Activated naive CD4-positive, alpha-beta T cell treated with anti-CD3 and anti-CD28 coated beads, Interleukin-2, amount 10 ng/mL, durations not matched to agents 7 days and 5 days (primary cell): ENCODE measurements around the gene EPM2A.

Source experiments
- CTCF ChIA-PET: fragments of 350-600 bp; sonication (Branson Sonifier 250); formaldehyde crosslinking; loops from one replicate; lab custom pipeline; 2021; ENCODE audit warnings: antibody characterized with exemption; lab: Charles Lee
- DNase-seq: peaks from one replicate; pipeline ENCODE4 v3.0.0-alpha.2; 2020
- H3K27ac Mint-ChIP-seq: one replicate; pipeline ENCODE4 v1.8.0; 2021; ENCODE audit warnings: mild to moderate bottlenecking, moderate library complexity, mixed read lengths
- H3K27me3 Mint-ChIP-seq: one replicate; pipeline ENCODE4 v1.8.0; 2021; ENCODE audit warnings: mild to moderate bottlenecking, mixed read lengths
- H3K36me3 Mint-ChIP-seq: one replicate; pipeline ENCODE4 v1.8.0; 2021; ENCODE audit warnings: mixed read lengths
- H3K4me1 Mint-ChIP-seq: one replicate; pipeline ENCODE4 v1.8.0; 2021; ENCODE audit warnings: mixed read lengths
- H3K4me3 Mint-ChIP-seq: one replicate; pipeline ENCODE4 v1.8.0; 2021; ENCODE audit warnings: mild to moderate bottlenecking, moderate library complexity, mixed read lengths
- H3K9me3 Mint-ChIP-seq: one replicate; pipeline ENCODE4 v1.8.0; 2021; ENCODE audit warnings: mixed read lengths

EPM2A gene

DNA sequence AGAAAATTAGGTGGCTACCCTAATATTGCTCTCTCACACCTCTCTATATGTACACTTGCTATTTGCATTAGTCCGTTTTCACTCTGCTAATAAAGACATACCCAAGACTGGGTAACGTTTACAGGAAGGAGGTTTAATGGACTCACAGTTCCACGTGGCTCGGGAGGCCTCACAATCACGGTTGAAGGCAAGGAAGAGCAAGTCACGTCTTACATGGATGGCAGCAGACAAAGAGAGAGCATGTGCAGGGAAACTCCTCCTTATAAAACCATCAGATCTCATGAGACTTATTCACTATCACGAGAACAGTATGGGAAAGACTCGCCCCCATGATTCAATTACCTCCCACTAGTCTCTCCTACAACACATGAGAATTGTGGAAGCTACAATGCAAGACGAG lies 53.4 kb downstream of the EPM2A start:
- DNase-seq: no peak
- Mint-ChIP-seq H3K9me3 (peaks cover 10% of the 10 kb centered on the region), H3K4me3 (no peak overlapping the region), H3K4me1 (no peaks in the 10 kb centered on the region), H3K36me3 (peaks cover 13% of the 10 kb centered on the region), H3K27me3 (no peaks in the 10 kb centered on the region), H3K27ac (no peak overlapping the region)
- CTCF ChIA-PET: interaction anchor here (0.6 kb wide), 1 partner anchor 48 kb away, joined by 3 read pairs; no protein-coding TSS in a partner anchor

DNA sequence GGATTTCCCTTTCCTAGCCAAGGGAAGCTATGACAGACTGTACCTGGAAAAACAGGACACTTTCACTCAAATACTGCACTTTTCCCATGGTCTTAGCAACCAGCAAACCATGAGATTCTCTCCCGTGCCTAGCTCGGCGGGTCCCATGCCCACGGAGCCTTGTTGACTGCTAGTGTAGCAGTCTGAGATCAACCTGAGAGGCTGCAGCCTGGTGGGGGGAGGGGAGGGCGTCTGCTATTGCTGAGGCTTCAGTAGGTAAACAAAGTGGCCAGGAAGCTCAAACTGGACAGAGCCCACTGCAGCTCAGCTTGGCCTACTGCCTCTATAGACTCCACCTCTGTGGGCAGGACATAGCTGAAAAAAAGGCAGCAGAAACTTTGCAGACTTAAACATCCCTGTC lies 61.8 kb downstream of the EPM2A start:
- no peak overlapping the region for H3K4me3 Mint-ChIP-seq
- no peak for DNase-seq
- no peaks in the 10 kb centered on the region for H3K27me3 Mint-ChIP-seq
- no peak overlapping the region for H3K27ac Mint-ChIP-seq
- CTCF ChIA-PET: no interaction called here
- no peaks in the 10 kb centered on the region for H3K4me1 Mint-ChIP-seq
- peaks cover 3% of the 10 kb centered on the region for H3K36me3 Mint-ChIP-seq
- no peaks in the 10 kb centered on the region for H3K9me3 Mint-ChIP-seq

DNA sequence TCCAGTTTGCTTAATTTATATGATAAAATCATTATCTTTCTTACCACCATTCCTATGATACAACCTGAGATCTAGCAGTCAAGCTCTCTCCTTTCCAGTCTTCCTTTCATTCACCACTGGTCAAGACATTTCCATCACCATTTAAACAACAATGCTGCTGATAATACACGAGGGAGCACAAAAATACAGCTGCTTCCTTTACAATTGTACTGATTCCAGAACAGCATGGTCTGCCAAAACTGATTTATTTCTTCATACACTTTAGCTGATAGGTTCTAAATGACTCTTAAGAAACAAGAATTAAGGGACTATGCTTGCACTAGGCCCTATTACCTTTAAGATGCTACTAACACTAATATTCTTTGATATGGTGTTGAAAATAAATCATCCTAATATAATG lies 65.0 kb downstream of the EPM2A start:
- DNase-seq: no peak
- Mint-ChIP-seq H3K27ac (no peak overlapping the region), H3K4me1 (no peaks in the 10 kb centered on the region), H3K36me3 (no peaks in the 10 kb centered on the region), H3K4me3 (no peak overlapping the region), H3K27me3 (no peaks in the 10 kb centered on the region), H3K9me3 (no peaks in the 10 kb centered on the region)
- CTCF ChIA-PET: no interaction called here

- CTCF ChIA-PET: no interaction called here
- no peaks in the 10 kb centered on the region for H3K27me3 Mint-ChIP-seq
- no peak for DNase-seq
These were observed 65.7 kb downstream of the EPM2A start for GRCh38 chr6:145669627-145670034.

DNA sequence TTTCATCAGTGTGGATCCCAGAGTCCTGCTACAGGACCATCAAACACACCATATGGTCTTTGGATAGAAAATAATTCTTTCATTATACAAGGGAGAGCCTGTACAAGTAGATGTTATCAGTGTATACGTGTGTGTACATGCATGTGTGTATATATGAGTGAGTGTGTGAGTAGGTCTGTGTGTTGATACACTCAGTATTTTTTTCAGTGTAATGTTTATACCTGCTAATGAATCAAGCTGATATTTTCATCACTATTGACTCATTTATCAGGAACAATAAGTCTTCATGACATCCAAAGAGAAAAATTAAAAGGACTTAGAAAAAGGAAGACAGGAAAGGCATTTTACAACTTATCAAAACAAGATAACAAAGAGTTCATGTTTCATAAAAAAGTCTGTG lies 66.5 kb downstream of the EPM2A start:
- H3K36me3 Mint-ChIP-seq: no peaks in the 10 kb centered on the region
- no peak overlapping the region for H3K4me3 Mint-ChIP-seq
- no peaks in the 10 kb centered on the region for H3K27me3 Mint-ChIP-seq
- CTCF ChIA-PET: no interaction called here
- no peaks in the 10 kb centered on the region for H3K4me1 Mint-ChIP-seq
- no peak for DNase-seq
- no peaks in the 10 kb centered on the region for H3K9me3 Mint-ChIP-seq
- no peak overlapping the region for H3K27ac Mint-ChIP-seq

More at GRCh38 chr6:145669627-145670034, 65.7 kb downstream of the EPM2A start:
- Mint-ChIP-seq H3K36me3 (no peaks in the 10 kb centered on the region), H3K9me3 (no peaks in the 10 kb centered on the region), H3K4me1 (no peaks in the 10 kb centered on the region), H3K27ac (no peak overlapping the region), H3K4me3 (no peak overlapping the region)

GRCh38 chr6:145660676-145661075 lies 74.6 kb downstream of the EPM2A start:
- CTCF ChIA-PET: no interaction called here

GRCh38 chr6:145656128-145656527 lies 79.2 kb downstream of the EPM2A start:
- CTCF ChIA-PET: no interaction called here
- Mint-ChIP-seq H3K36me3 (no peaks in the 10 kb centered on the region), H3K9me3 (no peaks in the 10 kb centered on the region), H3K27ac (no peak overlapping the region), H3K4me3 (no peak overlapping the region), H3K4me1 (no peaks in the 10 kb centered on the region), H3K27me3 (no peaks in the 10 kb centered on the region)
- DNase-seq: no peak

More at GRCh38 chr6:145660676-145661075, 74.6 kb downstream of the EPM2A start:
- Mint-ChIP-seq H3K27ac (no peak overlapping the region), H3K27me3 (no peaks in the 10 kb centered on the region), H3K4me3 (no peak overlapping the region), H3K36me3 (peaks cover 4% of the 10 kb centered on the region), H3K9me3 (no peaks in the 10 kb centered on the region), H3K4me1 (peaks cover 5% of the 10 kb centered on the region)
- DNase-seq: no peak

DNA sequence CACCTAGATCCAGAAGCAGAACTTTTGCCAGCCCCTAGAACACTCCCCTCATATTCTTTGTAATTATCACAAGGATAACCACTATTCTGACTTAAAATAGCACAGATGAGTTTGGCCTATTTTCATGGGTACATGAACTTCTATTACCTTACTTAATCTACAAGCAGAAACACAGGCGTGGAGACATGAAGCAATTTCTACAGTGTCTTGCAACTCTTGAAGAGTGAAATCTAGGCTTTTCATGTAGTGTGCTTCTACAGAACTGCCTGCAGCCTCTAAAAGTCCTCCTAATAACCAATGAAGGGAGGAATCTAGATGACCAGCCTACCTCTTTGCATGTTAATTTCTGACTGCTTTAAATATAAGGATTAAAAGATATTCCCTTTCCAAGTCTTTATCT lies 82.7 kb downstream of the EPM2A start:
- Mint-ChIP-seq H3K4me1 (no peaks in the 10 kb centered on the region), H3K36me3 (no peaks in the 10 kb centered on the region), H3K27ac (no peak overlapping the region), H3K27me3 (no peaks in the 10 kb centered on the region), H3K9me3 (no peaks in the 10 kb centered on the region), H3K4me3 (no peak overlapping the region)
- CTCF ChIA-PET: no interaction called here
- no peak for DNase-seq

- Mint-ChIP-seq H3K36me3 (no peaks in the 10 kb centered on the region), H3K27ac (no peak overlapping the region), H3K27me3 (no peaks in the 10 kb centered on the region), H3K4me3 (no peak overlapping the region), H3K4me1 (no peaks in the 10 kb centered on the region), H3K9me3 (no peaks in the 10 kb centered on the region)
- DNase-seq: no peak
- CTCF ChIA-PET: no interaction called here
These were observed 83.3 kb downstream of the EPM2A start for GRCh38 chr6:145651988-145652387.

GRCh38 chr6:145648149-145648548 lies 87.2 kb downstream of the EPM2A start:
- Mint-ChIP-seq H3K36me3 (no peaks in the 10 kb centered on the region), H3K27me3 (no peaks in the 10 kb centered on the region), H3K4me1 (no peaks in the 10 kb centered on the region), H3K9me3 (no peaks in the 10 kb centered on the region), H3K4me3 (no peak overlapping the region), H3K27ac (no peak overlapping the region)
- no peak for DNase-seq
- CTCF ChIA-PET: no interaction called here

GRCh38 chr6:145647602-145648001 lies 87.7 kb downstream of the EPM2A start:
- H3K4me3 Mint-ChIP-seq: no peak overlapping the region
- CTCF ChIA-PET: no interaction called here
- no peaks in the 10 kb centered on the region for H3K4me1 Mint-ChIP-seq
- H3K27ac Mint-ChIP-seq: no peak overlapping the region
- no peak for DNase-seq
- no peaks in the 10 kb centered on the region for H3K36me3 Mint-ChIP-seq
- H3K9me3 Mint-ChIP-seq: no peaks in the 10 kb centered on the region
- no peaks in the 10 kb centered on the region for H3K27me3 Mint-ChIP-seq

- Mint-ChIP-seq H3K27me3 (no peaks in the 10 kb centered on the region), H3K36me3 (no peaks in the 10 kb centered on the region), H3K4me1 (no peaks in the 10 kb centered on the region), H3K4me3 (no peak overlapping the region), H3K27ac (no peak overlapping the region), H3K9me3 (no peaks in the 10 kb centered on the region)
- no peak for DNase-seq
- CTCF ChIA-PET: interaction anchor here (2.1 kb wide), 1 partner anchor 10 kb away, joined by 7 read pairs; no protein-coding TSS in a partner anchor
These were observed 91.6 kb downstream of the EPM2A start for GRCh38 chr6:145643760-145644159.

DNA sequence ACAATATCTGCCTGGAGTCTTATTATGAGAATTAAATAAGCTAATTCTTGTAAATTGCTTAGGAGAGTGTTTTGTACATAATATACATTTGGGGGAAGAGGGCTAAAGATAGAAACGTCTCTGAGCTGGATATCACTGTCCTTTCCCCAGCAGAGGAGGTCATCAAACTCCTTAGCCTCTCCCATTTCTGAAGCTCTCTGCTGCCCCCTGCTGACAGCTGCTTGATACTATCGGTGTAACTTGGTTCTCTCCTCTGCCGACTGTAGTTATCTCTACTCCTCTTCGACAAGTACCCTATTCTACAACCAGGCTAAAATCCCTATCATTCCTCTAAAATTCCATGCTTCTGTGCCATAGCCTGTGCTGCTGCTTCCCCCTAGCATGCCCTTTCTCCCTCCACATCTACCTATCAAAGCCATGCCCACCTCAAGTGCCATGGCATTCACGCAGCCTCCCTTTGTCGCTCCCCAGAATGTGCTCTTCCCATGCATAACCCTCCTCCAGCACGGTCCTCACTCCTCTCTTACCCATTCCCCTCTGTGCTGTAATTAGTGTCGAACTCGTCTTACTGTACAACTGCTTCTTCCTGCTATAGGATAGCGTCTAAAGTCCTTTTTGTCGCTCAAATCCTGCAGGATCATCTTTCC lies 101.2 kb downstream of the EPM2A start:
- H3K27ac Mint-ChIP-seq: no peak overlapping the region
- peak; percentile 87 for DNase-seq
- H3K9me3 Mint-ChIP-seq: no peaks in the 10 kb centered on the region
- no peaks in the 10 kb centered on the region for H3K27me3 Mint-ChIP-seq
- no peaks in the 10 kb centered on the region for H3K36me3 Mint-ChIP-seq
- CTCF ChIA-PET: interaction anchor here (0.6 to 2.2 kb wide), 17 partner anchors 9 to 572 kb away, joined by 3 to 10 read pairs (median 3); no protein-coding TSS in a partner anchor
- no peaks in the 10 kb centered on the region for H3K4me1 Mint-ChIP-seq
- H3K4me3 Mint-ChIP-seq: no peak overlapping the region

GRCh38 chr6:145632971-145633370 lies 102.3 kb downstream of the EPM2A start:
- DNase-seq: no peak
- H3K4me3 Mint-ChIP-seq: no peak overlapping the region
- CTCF ChIA-PET: interaction anchor here (0.6 to 2.2 kb wide), 12 partner anchors 9 to 420 kb away, joined by 3 to 10 read pairs (median 4); no protein-coding TSS in a partner anchor
- H3K4me1 Mint-ChIP-seq: no peaks in the 10 kb centered on the region
- no peaks in the 10 kb centered on the region for H3K36me3 Mint-ChIP-seq
- H3K9me3 Mint-ChIP-seq: no peaks in the 10 kb centered on the region
- H3K27me3 Mint-ChIP-seq: no peaks in the 10 kb centered on the region
- H3K27ac Mint-ChIP-seq: no peak overlapping the region

DNA sequence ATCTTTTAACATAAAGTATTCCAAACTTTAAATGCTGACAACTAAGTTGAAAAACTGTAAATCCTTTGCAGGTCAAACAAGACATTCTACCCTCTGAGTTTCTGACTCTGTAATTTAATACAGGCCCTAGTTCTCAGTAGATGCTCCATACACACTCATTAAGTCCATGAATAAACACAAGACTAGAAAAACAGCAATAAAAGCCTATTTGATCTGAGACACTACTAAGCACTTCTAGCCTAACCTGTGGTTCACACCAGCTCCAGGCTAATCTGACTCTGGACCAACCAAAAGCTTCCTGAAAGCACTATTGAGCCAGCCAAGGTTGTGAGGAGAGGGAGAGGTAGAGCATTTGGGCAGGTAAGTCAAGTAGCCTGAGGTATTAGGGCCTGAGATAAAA lies 103.9 kb downstream of the EPM2A start:
- H3K27ac Mint-ChIP-seq: no peak overlapping the region
- H3K36me3 Mint-ChIP-seq: no peaks in the 10 kb centered on the region
- no peak overlapping the region for H3K4me3 Mint-ChIP-seq
- DNase-seq: no peak
- CTCF ChIA-PET: no interaction called here
- no peaks in the 10 kb centered on the region for H3K4me1 Mint-ChIP-seq
- no peaks in the 10 kb centered on the region for H3K27me3 Mint-ChIP-seq
- no peaks in the 10 kb centered on the region for H3K9me3 Mint-ChIP-seq
